ENCODE measurements around the gene FDPS.

FDPS gene

DNA sequence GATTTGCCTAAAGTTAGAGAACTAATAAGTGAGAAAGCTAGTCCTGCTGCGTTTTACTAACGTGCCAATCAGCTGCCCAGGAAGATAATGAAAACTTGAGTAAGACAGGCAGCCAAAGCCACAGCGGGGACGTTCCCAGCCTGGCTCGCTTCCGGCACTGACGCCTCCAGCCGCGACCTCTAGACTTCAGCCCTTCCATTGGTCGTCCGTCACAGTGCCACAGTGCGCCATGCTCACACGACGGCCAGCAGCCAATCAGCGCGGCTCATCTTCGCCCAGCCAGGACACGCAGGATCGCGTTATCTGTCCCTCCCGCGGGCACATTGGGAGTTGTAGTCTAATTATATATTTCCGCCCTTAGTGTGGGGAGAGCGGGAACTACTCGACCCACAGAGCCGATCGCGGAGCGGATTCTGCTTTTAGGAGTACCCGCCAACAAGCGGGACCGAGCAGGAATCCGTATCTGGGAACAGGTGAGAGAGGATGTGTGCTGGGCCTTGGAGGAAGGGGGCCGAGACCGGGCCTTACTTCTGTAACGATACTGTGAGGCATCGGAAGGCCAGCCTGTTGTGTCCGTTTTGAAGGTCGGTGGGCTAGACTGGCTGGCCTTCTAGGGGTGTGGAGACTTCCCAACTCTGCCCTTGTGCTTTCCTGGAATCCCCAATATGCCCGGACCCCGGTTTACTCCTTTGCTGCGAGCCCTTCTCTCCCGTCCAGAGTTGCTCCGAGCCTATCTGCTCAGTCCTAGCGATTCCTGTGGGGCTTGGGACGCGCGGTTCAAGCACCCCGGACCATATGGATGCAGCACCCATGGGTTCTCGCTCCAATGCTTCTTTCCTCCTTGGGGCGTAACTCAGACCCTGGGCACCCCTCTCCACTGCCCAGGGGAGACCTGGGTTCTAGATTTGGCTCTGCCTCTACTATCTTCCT is at the start of gene FDPS:
Gene FDPS, plus strand, starts transcription at position 374 of the 930 bp plus-strand sequence. CDS start 924 bp downstream, outside the sequence.
- DNase-seq (ENCODE audit: low read depth), result peak; percentile 93

GRCh38 chr1:155260276-155260675 is 48.4 kb upstream of the FDPS start:
- no peak for DNase-seq (ENCODE audit: low read depth)

DNA sequence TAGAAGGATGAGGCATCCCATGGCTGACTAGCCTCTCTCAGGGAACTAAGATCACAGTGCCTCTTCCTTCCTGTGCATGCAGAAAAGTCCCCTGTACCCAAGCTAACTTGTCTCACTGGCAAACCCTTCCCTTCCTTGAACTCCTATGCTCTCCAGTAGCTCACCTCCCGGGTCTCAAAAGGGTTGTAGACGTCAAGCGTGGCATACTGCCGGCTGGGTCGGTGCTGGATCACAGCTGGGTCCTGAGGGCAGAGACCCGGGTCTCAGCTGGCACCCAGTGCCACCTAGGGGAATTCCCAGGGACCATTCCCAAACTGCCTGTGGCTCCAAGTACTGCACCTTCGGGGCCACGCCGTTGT is 47.2 kb upstream of the FDPS start:
- DNase-seq (ENCODE audit: low read depth), result no peak

DNA sequence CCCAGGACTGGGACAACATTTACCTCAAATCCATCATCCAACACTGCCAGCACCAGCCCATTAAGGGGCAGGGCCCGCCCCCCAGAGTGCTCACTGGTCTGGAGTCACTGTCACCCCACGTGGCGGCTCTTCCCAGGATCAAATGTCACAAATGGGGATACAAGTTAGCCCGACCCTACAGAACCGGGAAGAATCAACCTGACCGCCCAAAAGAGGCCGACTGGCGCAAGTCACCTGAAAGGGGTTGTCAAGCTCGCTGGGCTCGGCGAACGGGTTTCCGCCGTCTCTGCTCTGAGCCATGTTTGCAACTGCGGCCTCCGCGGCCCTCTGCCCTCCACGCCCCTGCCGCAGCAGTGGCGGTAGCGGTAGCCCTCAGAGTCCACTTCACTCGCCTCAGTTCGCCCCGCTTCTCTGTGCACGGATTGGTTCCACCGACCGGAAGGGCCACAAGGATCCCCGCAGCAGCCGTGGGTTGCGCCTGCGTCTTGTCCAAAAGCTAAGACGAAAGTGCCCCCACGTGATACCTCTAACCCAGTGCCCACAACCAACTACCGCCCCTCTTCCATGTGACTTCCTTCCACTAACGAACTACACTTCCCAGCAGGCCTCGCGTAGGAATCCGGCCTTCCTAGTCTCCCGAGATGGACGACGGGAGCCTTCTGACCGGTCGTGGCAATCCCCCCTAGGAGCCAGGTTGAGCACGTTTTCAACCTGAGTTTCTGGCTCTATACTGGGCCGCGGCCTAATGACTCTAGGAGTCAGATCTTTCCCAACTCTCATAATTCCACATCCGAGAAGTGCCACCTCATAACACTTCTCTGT is 46.6 kb upstream of the FDPS start, which contains the start of gene SCAMP3:
Gene SCAMP3, minus strand, starts transcription at position 509 of the 822 bp plus-strand sequence. Its CDS starts 209 bp downstream, at position 300.
- peak; percentile 76 for DNase-seq (ENCODE audit: low read depth)

- DNase-seq (ENCODE audit: low read depth), result no peak
Measured at GRCh38 chr1:155263067-155263466, 45.6 kb upstream of the FDPS start.

GRCh38 chr1:155266553-155266952 is 42.1 kb upstream of the FDPS start:
- no peak for DNase-seq (ENCODE audit: low read depth)

GRCh38 chr1:155267373-155267772 is 41.3 kb upstream of the FDPS start:
- no peak for DNase-seq (ENCODE audit: low read depth)

- no peak for DNase-seq (ENCODE audit: low read depth)
Measured at GRCh38 chr1:155268630-155269029, 40.0 kb upstream of the FDPS start.

DNA sequence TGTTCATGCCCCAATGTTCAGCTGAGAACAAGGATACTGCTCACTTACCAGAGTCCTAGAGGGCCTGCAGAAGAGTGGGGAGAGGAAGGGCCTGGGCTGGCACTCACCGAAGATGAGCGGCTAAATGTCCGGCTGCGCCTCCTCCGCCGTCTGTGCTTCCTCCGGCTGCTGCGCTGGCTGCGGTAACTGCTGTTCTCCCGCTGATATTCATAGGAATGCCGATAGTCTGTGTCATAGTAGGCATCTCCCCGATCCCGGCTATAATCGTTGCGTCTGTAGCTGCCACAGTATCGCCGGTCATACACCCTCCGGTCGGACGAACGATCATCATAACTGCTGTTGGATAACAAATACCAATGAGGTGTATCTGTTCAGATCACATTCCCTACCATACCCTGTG is 39.3 kb upstream of the FDPS start:
- no peak for DNase-seq (ENCODE audit: low read depth)

GRCh38 chr1:155272466-155273342 is 36.0 kb upstream of the FDPS start:
- DNase-seq (ENCODE audit: low read depth), result no peak

DNA sequence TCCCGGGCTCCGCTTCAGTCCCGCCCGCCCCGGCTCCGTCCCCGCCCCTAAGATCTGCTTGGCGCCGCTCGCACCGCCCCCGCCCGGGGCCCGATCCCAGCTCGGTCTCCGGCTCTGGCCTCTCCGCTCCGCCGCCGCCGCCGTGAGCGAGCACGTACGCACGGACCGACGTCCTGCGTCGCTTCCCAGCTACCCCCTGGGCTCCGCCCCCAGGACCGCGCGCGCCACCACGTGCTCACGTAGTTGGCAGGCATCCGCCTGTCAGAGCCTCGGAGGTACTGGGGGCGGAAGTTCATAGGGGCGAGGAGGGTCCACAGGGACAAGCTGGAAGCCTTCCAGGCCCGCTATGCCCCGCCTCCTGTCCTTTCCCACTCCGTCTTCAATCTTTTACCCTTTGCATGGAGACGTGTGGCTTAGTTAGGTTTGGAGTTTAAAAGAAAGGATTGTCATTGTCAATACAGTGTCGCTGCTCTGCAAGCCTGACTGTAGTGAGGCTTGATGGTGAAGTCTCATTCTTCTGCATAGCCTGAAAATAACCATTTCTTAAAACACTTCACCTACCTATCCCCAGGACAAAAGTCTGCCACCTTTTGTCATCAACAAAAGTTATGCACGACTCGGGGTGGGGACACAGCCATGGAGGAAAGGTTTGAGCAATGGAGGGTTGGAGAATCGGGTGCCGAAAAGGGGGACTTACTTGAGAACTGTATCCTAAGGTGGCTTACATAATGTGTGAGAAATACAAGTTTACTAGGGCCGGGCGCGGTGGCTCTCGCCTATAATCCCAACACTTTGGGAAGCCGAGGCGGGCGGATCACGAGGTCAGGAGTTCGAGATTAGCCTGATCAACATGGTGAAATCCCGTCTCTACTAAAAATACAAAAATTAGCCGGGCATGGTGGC is 35.1 kb upstream of the FDPS start, which contains the start of gene CLK2:
Gene CLK2, minus strand, starts transcription at position 162 of the 903 bp plus-strand sequence. CDS start 2,527 bp downstream, outside the sequence.
- peak; percentile 94 for DNase-seq (ENCODE audit: low read depth)

GRCh38 chr1:155277070-155277901 is 31.4 kb upstream of the FDPS start, which contains the start of gene HCN3:
Gene HCN3, plus strand, starts transcription at chr1:155277463. Its CDS starts 128 bp downstream, at chr1:155277591.
- DNase-seq (ENCODE audit: low read depth), result peak; percentile 88

- peak; percentile 50 for DNase-seq (ENCODE audit: low read depth)
Measured at GRCh38 chr1:155277902-155278688, 30.6 kb upstream of the FDPS start.

DNA sequence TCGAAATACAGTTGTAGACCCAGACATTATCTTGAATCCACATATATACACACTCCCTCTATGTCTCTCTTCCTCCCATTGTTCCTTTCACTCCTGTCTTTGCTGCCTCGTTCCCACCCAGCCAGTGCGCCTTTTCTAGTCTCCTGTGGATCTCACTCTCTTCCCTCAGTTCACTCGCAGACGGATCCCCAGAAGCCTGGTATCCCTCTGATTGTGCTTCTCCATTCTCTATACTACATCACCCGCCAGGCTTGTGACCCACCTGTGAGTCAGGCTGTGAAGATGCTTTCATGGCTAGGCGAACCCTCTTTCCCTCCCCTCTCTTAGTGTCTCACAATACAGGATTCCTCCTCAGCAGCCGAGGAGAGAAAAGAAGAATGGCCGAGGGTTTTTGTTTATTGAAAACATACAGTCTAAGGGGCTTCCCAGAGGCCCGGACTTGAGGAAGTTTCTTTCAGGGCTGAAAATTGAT is 29.9 kb upstream of the FDPS start:
- DNase-seq (ENCODE audit: low read depth), result no peak

DNA sequence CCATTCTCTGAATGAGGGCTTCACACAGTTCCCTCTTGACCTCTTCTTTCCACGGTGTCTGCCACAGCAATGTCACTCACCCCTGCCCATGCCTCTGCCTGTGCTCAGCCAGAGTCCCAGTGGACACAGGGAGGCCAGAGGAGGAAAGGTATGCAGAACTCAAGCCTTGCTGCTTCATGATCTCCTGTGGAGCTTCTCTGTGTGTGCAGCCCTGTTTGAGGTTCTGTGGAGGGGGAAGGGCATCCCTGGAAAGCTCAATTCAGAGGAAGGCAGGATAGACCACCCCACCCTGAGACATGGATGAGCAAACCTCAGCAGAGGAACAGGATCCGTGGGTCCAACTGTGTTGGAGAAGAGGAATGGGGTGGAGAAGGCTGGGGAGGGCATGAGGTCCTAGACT is 29.4 kb upstream of the FDPS start:
- no peak for DNase-seq (ENCODE audit: low read depth)

DNA sequence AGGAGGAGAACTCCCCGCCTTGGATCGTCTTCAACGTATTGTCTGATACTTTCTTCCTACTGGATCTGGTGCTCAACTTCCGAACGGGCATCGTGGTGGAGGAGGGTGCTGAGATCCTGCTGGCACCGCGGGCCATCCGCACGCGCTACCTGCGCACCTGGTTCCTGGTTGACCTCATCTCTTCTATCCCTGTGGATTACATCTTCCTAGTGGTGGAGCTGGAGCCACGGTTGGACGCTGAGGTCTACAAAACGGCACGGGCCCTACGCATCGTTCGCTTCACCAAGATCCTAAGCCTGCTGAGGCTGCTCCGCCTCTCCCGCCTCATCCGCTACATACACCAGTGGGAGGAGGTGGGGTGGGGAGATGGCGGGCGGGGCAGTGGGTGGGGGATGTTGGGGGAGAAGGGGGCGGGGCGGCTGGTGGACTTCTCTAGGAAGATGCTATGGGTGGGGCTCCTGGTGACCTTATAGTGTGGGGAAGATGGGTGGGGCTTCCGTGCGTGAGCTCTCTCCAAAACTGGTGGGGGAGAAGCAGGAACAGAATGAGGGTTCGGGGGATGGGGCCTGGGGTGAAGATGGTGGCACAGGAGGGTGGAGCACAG is 26.1 kb upstream of the FDPS start:
- no peak for DNase-seq (ENCODE audit: low read depth)

GRCh38 chr1:155284476-155284875 is 24.2 kb upstream of the FDPS start:
- no peak for DNase-seq (ENCODE audit: low read depth)

- DNase-seq (ENCODE audit: low read depth), result no peak
Measured at GRCh38 chr1:155285063-155285462, 23.6 kb upstream of the FDPS start.

All from stimulated activated CD8-positive, alpha-beta memory T cell treated with anti-CD3 and anti-CD28 coated beads, Interleukin-12 subunit alpha, Interleukin-12 subunit beta, amount 100 ng/mL, for 4 hours (primary cell).